Hepatocyte (in vitro differentiated cells): ENCODE results near the gene PGAP3.

Experiments used
- EZH2 ChIP-seq: fragments of 200-600 bp; sonication (generic); IDR thresholded peaks from 2 replicates; pipeline ENCODE4 v1.6.1; 2016; ENCODE audit warnings: antibody characterized with exemption, mild to moderate bottlenecking, borderline replicate concordance
- EZH2phosphoT487 ChIP-seq: fragments of 200-600 bp; sonication (generic); IDR thresholded peaks from one replicate; pipeline ENCODE4 v1.6.1; 2018; ENCODE audit warnings: antibody characterized with exemption, mild to moderate bottlenecking, low read depth, moderate library complexity; ENCODE audit not compliant: unreplicated experiment, severe bottlenecking
- TF ChIP-seq, protein P1 (sequence below): fragments of 200-600 bp; sonication (generic); IDR thresholded peaks from 2 replicates; pipeline ENCODE4 v1.5.1; 2016; ENCODE audit warnings: antibody characterized with exemption, mild to moderate bottlenecking; ENCODE audit not compliant: poor library complexity

DNA sequence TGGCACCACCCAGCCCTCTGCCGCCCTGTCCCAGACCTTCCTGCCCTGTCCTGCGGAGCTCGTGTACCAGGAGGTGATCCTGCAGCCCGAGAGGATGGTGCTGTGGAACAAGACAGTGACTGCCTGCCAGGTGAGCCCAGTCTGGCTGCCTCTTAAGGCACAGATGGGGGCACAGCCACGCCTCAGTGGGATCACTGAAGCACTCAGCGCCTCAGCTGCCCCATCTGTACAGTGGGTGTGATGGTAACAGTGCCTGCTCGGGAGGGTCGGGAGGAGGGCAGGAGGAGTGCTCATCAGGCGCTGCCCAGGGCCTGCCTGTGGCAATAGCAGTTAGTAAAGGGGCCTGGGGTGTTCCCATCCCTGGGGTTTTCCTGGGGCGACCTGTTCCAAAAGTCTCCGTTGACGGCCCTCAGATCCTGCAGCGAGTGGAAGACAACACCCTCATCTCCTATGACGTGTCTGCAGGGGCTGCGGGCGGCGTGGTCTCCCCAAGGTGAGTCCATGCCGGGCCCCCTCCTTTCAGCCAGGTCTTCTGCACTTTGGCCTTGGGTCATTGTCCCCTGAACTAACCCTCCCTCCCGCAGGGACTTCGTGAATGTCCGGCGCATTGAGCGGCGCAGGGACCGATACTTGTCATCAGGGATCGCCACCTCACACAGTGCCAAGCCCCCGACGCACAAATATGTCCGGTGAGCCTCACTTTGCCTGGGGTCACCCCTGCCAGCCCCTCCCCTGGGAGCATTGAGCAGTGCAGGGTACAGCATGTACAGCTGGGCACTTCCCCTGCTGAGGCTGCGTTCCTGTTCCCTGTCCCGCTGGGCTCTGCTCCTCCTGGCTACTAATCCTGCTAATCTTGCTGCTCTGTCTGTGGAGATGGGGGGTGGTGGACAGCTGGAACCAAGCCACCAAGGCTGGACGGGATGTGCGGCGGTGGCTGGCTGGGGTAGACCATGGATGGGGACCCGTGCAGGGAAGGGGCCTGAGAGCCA is 27.2 kb downstream of the PGAP3 start:
- TF ChIP-seq, protein P1, sequence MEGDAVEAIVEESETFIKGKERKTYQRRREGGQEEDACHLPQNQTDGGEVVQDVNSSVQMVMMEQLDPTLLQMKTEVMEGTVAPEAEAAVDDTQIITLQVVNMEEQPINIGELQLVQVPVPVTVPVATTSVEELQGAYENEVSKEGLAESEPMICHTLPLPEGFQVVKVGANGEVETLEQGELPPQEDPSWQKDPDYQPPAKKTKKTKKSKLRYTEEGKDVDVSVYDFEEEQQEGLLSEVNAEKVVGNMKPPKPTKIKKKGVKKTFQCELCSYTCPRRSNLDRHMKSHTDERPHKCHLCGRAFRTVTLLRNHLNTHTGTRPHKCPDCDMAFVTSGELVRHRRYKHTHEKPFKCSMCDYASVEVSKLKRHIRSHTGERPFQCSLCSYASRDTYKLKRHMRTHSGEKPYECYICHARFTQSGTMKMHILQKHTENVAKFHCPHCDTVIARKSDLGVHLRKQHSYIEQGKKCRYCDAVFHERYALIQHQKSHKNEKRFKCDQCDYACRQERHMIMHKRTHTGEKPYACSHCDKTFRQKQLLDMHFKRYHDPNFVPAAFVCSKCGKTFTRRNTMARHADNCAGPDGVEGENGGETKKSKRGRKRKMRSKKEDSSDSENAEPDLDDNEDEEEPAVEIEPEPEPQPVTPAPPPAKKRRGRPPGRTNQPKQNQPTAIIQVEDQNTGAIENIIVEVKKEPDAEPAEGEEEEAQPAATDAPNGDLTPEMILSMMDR = no peak
- TF ChIP-seq EZH2 (no peak), EZH2phosphoT487 (no peak)
